ENCODE data around the gene CXCR4.
"Not testable (repeated sequence)": the region's sequence is repeated elsewhere in the genome, so short reads cannot be mapped to it uniquely, and the experiment has no call there.

CXCR4 gene

GRCh38 chr2:136113209-136113971, 4.6 kb downstream of the CXCR4 start:
- no peak for DNase-seq

DNA sequence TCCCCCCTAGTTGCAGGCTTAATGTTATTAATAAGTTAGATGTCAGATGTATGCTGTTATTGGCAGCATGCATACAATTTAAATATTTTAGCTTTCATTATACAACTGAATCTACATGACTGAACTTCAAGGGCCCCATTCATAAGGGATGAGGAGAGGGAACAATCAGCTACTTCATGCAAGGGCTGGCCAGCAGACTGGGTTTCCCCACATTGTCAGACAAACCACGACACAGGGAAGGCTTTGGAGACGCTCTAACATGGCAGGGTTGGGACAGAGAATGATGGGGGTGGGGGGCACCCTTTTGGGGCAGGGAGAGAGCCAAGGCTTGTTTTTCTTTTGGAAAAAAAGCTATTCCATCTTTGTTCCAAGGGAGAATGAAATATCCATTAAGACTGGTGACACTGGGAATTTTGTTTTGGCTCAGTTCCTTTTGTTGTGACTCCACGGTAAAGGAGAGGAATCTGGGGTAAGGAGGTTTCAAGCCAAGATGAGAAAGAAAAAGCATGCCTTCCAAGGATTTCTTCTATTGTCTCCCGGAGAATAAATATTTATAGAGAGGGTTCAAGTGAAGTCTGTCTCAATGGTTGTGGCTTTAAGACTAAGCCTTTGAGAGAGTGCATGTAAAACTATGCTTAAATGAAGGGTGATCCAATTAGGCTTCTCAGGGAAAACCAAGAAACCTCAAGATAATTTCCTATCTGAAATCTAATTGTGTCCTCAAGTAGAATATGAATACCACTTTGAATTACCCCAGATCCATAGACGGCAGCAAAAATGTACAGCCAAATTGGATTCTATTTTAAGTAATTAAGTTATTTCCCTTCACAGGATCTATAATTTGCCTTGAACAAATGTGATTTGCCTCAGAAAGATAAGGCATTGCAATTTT, 5.4 kb downstream of the CXCR4 start:
- DNase-seq = no peak

GRCh38 chr2:136111711-136112110, 6.2 kb downstream of the CXCR4 start:
- DNase-seq = no peak

- DNase-seq = no peak
These were observed 7.4 kb downstream of the CXCR4 start for GRCh38 chr2:136110526-136110925.

DNA sequence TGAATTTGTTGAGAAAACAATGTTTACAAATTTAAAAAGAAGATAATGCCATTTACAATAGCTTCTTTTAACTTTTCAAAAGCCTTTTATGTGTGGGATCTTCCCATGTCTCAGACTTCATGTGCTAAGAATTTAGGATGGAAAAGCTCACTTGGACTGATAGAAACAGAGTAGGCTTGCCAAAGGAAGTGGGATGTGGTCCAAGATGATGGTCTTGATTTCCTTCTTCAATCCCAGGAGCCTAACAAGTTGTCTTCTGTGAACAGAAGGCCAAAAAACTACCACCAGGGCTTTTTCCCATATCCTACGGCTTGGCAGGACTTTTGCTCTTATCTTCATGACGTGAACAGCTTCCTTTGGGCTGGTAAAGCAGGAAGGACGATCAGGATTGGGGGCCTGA, 9.5 kb downstream of the CXCR4 start:
- DNase-seq = no peak

DNA sequence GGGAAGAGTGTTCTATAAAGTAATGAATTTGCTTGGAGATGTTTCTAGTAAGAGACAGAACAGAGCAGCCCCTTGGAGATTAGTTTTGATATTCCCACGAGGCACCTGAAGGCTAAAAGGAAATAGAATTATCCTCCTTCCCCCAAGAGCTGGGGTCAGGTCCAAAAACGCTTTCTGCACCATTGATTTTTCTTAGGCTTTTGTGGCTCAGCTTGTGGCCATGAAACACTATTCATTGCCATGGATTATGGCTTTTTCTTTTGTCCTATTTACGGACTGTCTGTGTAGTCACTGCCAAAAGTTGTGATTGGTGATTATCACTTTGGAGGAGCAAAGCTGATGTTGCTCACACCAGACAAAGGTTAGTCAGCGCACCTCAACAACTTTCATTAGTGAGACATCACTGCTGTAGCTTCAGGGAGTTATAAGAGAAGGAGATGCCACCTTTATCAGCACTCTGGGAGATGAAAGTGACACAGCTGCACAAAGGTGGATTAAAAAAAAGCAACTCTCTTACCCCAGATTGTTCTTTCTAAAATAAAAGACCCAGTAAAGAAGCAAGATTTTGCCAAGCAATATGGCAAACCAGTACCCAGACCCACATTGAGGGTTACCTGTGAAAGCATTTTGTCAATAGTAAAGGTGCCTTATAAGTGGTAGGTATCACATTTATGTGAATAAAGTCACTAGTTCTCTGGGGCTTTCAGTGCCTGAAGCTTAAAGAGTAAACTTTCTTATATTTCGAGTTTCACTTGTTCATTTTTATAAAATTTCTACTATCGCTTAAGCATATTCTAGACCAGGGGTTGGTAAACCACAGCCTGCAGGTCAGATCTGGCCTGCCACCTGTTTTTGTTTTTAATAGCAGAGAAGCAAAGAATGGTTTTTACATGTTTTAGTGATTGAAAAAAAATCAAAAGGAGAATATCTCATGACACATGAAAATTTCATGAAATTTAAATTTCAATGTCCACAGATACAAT, 10.6 kb downstream of the CXCR4 start:
- no peak for DNase-seq

DNA sequence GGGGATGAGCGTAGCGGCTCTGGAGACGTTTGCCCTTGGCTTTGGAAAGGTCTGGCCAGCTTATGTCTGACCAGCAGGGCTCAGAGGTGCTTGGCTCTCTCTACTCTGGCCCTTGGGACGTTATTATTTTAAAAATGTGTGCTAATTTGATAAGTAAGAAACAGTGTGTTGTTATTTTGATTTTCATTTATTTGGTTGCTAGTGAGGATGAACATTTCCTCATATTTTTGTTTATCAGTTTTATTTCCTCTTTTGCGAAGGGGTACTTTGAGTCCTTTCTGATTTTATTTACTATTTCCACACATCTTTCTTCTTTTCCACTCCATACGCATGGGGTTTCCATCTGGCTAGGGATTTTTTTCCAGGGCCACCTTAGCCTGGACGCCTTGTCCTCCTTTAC, 11.4 kb downstream of the CXCR4 start:
- DNase-seq = no peak

GRCh38 chr2:136104977-136105376, 13.0 kb downstream of the CXCR4 start:
- no peak for DNase-seq

- DNase-seq = no peak
These were observed 16.9 kb downstream of the CXCR4 start for GRCh38 chr2:136101042-136101441.

DNA sequence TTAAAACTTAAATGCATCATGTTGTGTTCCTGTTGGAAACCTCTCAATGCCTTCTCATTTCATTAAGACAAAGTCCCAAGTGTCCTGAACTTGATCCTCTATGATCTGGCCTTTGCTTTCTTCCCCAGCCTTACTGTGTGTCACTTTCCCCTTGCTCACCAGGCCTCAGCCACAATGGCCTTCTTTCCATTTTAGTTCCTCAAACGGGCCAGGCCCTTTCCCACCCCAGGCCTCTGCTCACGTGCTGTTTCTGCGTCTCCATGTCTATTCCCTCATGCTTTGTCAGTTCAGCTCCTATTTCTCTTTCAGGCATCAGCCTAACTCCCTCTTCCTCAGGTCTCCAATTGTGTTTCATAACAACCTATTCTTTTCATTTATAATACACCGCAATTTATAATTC, 19.5 kb downstream of the CXCR4 start:
- no peak for DNase-seq

DNA sequence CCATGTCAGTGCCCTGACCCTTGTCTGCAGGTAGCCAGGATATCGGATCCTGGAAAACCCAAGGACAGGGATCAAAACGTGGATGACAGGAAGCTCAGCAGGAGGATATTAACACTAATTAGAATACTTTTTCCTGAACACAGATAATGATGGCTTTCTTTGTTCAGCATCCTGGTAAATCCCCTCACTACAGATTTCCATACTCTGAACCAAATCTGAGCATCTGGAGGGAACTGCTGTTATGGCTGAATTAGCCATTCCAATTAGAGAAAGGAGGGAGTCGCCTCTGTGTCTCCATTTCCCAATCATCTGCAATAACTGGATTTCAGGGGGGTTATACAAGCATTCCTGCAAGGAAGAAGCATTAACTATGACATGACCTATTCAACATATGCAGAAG, 24.4 kb downstream of the CXCR4 start:
- no peak for DNase-seq

DNA sequence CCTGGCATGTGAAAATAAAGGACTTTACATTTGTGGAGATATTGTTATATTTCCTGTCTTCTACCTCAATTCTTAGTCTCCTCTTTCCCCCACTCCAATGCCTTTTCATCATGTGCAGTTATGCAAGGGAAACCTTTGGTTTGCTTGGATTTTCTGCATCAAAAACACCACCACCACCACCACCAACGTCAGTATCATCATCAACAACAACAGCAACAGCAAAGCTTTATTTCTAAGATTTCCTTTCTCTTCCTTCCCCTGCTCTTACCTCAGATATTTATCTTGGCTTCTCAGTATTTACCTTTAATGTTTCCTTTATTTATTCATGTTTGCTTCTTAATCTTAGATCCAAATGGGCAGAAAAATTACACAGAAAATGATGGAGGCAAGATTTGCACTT, 26.1 kb downstream of the CXCR4 start:
- DNase-seq = no peak

DNA sequence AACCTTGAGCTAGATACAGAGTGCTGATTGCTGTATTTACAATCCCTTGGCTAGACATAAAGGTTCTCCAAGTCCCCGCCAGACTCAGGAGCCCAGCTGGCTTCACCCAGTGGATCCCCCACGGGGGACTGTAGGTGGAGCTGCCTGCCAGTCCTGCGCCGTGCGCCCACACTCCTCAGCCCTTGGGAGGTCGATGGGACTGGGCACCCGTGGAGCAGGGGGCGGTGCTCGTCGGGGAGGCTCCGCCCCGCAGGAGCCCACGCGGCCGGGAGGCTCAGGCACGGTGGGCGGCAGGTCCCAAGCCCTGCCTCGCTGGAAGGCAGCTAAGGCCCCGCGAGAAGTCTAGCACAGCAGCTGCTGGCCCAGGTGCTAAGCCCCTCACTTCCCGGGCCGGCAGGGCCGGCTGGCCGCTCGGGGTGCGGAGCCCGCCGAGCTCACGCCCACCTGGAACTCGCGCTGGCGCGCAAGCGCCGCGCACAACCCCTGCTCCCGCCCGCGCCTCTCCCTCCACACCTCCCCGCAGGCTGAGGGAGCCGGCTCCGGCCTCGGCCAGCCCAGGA, 30.0 kb downstream of the CXCR4 start:
- not testable (repeated sequence) for DNase-seq

DNA sequence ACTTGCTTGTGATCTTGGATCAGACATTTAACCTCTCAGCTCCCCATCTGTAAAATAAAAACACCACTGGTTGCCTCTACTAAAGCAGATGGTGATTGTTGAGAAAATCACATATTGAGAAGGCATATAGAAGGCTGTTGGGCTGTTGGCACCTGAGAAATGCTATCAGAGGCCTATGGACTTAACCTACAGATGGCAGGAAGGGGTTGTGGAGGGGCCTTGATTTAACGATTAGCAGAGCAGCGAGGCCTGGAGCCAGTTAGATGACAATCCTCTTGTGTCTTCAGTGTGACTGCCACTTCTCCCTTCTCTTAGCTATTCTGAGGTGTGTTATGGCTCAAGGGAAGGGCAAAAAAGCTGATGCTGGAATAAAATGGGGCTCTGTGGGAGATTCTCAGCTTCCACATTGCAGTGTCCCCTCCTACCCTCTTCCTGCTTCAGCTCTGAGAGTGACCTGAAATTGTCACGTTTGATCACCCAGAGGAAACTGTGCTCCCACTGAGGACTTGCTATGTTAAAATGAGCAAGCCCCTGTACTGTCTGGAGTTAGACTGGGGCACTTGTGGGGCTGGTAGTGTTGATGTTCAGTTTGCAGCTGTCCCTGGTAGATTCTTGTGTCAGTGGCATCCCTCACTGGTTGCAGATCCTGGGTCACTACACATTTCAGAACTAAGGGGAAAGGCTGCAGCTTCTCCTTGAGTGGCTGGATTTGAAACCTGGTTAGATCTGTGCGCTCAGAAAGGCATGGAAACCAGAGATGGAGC, 31.5 kb downstream of the CXCR4 start:
- no peak for DNase-seq

DNA sequence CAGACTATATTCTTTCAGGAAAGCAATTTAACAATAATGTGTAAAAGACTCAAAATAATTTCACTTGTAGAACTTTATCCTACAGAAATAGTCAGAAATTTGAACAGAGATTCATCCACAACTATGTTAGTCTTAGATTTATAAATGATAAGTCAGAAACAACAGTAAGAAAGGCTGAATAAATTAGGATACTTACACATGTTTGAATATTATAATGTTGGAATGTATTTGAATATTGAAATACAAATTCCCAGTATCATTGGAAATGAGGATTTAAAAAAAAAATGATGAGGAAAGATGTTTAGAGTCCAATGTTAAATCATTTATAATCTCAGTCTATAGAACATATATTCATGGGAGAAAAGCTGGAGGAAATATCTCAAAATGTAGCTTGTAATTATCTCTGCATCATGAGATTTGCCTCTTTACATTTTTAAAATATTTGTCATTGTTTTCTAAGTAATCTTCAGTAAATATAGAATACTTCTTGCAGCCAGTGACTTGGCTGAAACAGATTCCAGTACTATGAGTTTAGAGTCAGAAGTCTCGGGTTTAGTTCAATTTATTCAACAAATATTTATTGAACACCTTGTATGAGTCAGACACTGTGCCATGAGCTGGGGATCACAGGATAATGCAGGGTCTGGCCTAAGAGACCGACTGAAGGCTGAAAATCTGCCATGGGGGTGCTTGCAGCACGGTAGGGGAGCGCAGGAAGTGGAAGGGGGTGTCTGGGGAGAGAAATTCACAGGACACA, 32.3 kb downstream of the CXCR4 start:
- DNase-seq = no peak

DNA sequence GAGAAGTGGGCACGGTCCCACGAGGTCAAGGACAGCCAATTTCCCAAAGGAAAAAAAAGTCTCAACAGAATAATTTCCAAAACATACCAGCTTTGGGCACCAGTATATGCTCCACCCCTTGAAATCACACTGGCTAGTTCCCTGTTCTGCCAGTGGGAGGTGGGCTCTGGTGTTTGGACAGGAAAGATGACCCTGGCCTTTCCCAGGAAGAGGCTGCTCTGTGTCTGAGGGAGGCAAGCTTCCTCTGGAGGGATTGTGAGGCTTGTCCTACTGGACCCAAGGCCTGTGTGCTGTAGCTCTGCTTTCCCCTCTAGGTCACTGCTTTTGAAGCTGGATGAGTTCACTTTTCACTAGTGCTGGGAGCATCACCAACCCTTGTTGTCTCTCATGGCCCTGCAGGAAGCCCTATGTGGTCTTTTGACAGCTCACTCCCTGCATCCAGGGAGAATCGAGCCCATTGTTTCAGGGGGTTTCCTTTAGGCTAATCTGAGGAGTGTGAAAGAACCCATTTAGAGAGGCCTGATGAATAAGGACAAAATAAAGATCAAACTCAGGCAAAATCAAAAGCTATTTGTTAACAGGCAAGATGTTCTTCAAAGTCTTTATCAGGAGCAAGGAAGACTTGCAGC, 36.3 kb downstream of the CXCR4 start:
- no peak for DNase-seq

- no peak for DNase-seq
These were observed 37.8 kb downstream of the CXCR4 start for GRCh38 chr2:136080114-136080513.

DNA sequence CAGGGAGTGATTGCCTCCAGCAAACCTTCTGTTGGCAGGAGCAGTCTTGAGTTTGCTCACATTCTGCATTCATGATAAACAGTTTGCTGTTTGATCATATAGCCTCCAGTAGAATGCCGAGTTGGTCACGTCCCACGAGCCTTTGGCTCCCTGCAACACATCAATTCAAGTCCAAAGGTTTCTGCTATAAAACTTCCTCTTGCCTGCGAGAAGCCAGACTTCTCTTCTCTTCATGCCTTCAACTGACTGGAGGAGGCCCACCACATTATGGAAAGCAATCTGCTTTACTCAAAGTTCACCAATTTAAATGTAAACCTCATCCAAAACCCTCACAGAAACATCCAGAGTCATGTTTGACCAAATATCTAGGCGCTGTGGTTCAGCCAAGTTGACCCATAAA, 40.8 kb downstream of the CXCR4 start:
- no peak for DNase-seq

GRCh38 chr2:136075476-136075875, 42.5 kb downstream of the CXCR4 start:
- no peak for DNase-seq

GRCh38 chr2:136072621-136073020, 45.3 kb downstream of the CXCR4 start:
- no peak for DNase-seq

GRCh38 chr2:136071887-136072286, 46.1 kb downstream of the CXCR4 start:
- DNase-seq = not testable (repeated sequence)

Measured in stimulated activated CD4-positive, alpha-beta T cell treated with anti-CD3 and anti-CD28 coated beads, Interleukin-12 subunit alpha, Interleukin-12 subunit beta, amount 100 ng/mL, for 4 hours (primary cell).